Measurements from ENCODE around the gene VAV1. TPM values are rescaled to one million over a fixed set of nuclear protein-coding genes. Genes with fewer than 3 reads are reported as not detected.
A peak's percentile ranks its signal among the peaks of the same experiment; 100 is the strongest.
"Not testable (repeated sequence)": the region's sequence is repeated elsewhere in the genome, so short reads cannot be mapped to it uniquely, and the experiment has no call there.

The VAV1 gene
- total and polyA plus RNA-seq, 9 of the 15 experiments (the other 6 are each of a cell fraction or from before 2014, with no cell fraction given) = 0.46 to 20.1 (median 11.1) TPM

GRCh38 chr19:6771648-6772027 is 870 bp upstream of the VAV1 start:
- H3K4me3 ChIP-seq = not testable (repeated sequence)

GRCh38 chr19:6772866-6773322 is 386 bp downstream of the VAV1 start:
- POLR2A ChIA-PET = interaction anchor here (0.6 to 0.8 kb wide), 3 partner anchors 169 to 619 kb away, joined by 3 read pairs; partner anchors contain the start of gene TNFSF9
- Histone ChIP-seq H3K27me3 (ENCODE audit: control insufficient read depth in 2 of 2, insufficient read depth in 2 of 2, low read length in 2 of 2) (no peaks in the 10 kb centered on the region), H3K9me3 (replicated peaks; ENCODE audit: control insufficient read depth, insufficient read depth, low read depth, low read length) (no peaks in the 10 kb centered on the region), H3K27ac (ENCODE audit: extremely low read depth, low read depth, low read length) (peak overlapping the region; percentile 58), H4K20me1 (replicated peaks; ENCODE audit: control insufficient read depth, insufficient read depth, low read length) (no peaks in the 10 kb centered on the region), H3K4me2 (ENCODE audit: insufficient read depth, low read length) (peak overlapping the region; percentile 90), H3K9ac (ENCODE audit: insufficient read depth in 1 of 2, low read depth in 2 of 2, low read length in 2 of 2) (peak overlapping the region; percentile 54 to 94), H3K9me1 (ENCODE audit: control insufficient read depth, insufficient read depth, low read length) (no peaks in the 10 kb centered on the region), H3K4me1 (replicated peaks in 1 of 2; ENCODE audit: control insufficient read depth in 2 of 2, insufficient read depth in 2 of 2, low read length in 2 of 2) (peaks cover 0 to 29% of the 10 kb centered on the region in 2 experiments; a peak in 3 of 5 replicates), H3K36me3 (ENCODE audit: control insufficient read depth, insufficient read depth, low read length) (no peaks in the 10 kb centered on the region), H3K79me2 (ENCODE audit: control insufficient read depth, insufficient read depth, low read length) (peaks cover 14% of the 10 kb centered on the region; the same call in 2 of the 3 replicates), H2AFZ (ENCODE audit: low read depth, low read length) (peak overlapping the region; percentile 90), H3K4me3 (peak overlapping the region; percentile 62)
- WGBS (ENCODE audit: insufficient coverage, low coverage, missing lambda C conversion rate) = 16% methylated on average over 14 of the region's 14 CpGs
- FAIRE-seq = no peak
- TSS peak; percentile 58 for BruUV-seq (replicated peaks)
- DNase-seq (ENCODE audit: extremely low read depth in 1 of 4, low spot score in 3 of 4) = no peak
- ATAC-seq = no peak; the same call in 1 of the 3 replicates
- intact Hi-C loops (cut with micrococcal nuclease) (loop anchor here (2.0 kb wide), 1 partner anchor 36 kb away; the partner anchor contains the start of gene GPR108), in situ Hi-C loops (cut with MboI) (no loop called here)
- CTCF ChIA-PET (ENCODE audit: low intra/inter-chr PET ratio) = no interaction called here
- TF ChIP-seq SNRNP70 (optimal IDR thresholded peaks at IDR 0.05; ENCODE audit: low read depth, low read length) (no peak), ZNF707 (CRISPR knock-in tag; conservative IDR thresholded peaks at IDR 0.05) (no peak), RBFOX2 (IDR thresholded peaks at IDR 0.05; ENCODE audit: low read depth, low read length) (peak; percentile 49), MTF1 (CRISPR knock-in tag; IDR thresholded peaks at IDR 0.05; ENCODE audit: borderline replicate concordance) (no peak), SNIP1 (IDR thresholded peaks at IDR 0.05; ENCODE audit: low read depth) (no peak), ZNF778 (CRISPR knock-in tag; IDR thresholded peaks at IDR 0.05) (no peak), ZNF3 (CRISPR knock-in tag; IDR thresholded peaks at IDR 0.05) (no peak), SAP30 (IDR thresholded peaks at IDR 0.05; ENCODE audit: borderline replicate concordance, insufficient read depth, low read depth, low read length, poor library complexity, severe bottlenecking) (peak; percentile 67), CBX3 (IDR thresholded peaks at IDR 0.05; ENCODE audit: borderline replicate concordance in 1 of 2, low read length in 2 of 2) (no peak)
- TF ChIP-seq, protein P1, sequence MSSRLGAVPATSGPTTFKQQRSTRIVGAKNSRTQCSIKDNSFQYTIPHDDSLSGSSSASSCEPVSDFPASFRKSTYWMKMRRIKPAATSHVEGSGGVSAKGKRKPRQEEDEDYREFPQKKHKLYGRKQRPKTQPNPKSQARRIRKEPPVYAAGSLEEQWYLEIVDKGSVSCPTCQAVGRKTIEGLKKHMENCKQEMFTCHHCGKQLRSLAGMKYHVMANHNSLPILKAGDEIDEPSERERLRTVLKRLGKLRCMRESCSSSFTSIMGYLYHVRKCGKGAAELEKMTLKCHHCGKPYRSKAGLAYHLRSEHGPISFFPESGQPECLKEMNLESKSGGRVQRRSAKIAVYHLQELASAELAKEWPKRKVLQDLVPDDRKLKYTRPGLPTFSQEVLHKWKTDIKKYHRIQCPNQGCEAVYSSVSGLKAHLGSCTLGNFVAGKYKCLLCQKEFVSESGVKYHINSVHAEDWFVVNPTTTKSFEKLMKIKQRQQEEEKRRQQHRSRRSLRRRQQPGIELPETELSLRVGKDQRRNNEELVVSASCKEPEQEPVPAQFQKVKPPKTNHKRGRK (tag; IDR thresholded peaks at IDR 0.05) = no peak

More at GRCh38 chr19:6771648-6772027, 870 bp upstream of the VAV1 start:
- in situ Hi-C loops (cut with MboI); H3K9ac ChIP-seq (ENCODE audit: insufficient read depth in 1 of 2, low read depth in 2 of 2, low read length in 2 of 2); FAIRE-seq; H2AFZ ChIP-seq (ENCODE audit: low read depth, low read length); H3K4me2 ChIP-seq (ENCODE audit: insufficient read depth, low read length); H3K27ac ChIP-seq (ENCODE audit: extremely low read depth, low read depth, low read length); H3K9me3 ChIP-seq (replicated peaks; ENCODE audit: control insufficient read depth, insufficient read depth, low read depth, low read length); DNase-seq (ENCODE audit: extremely low read depth in 1 of 4, low spot score in 3 of 4); H3K27me3 ChIP-seq (ENCODE audit: control insufficient read depth in 2 of 2, insufficient read depth in 2 of 2, low read length in 2 of 2); CTCF ChIA-PET (ENCODE audit: low intra/inter-chr PET ratio); H3K9me1 ChIP-seq (ENCODE audit: control insufficient read depth, insufficient read depth, low read length); H3K36me3 ChIP-seq (ENCODE audit: control insufficient read depth, insufficient read depth, low read length); POLR2A ChIA-PET; BruUV-seq (replicated peaks); ATAC-seq; H4K20me1 ChIP-seq (replicated peaks; ENCODE audit: control insufficient read depth, insufficient read depth, low read length): not testable (repeated sequence)
- intact Hi-C loops (cut with micrococcal nuclease) = loop anchor here (2.0 kb wide), 1 partner anchor 35 kb away; the partner anchor contains the start of gene GPR108
- Histone ChIP-seq H3K79me2 (ENCODE audit: control insufficient read depth, insufficient read depth, low read length) (peaks cover 16% of the 10 kb centered on the region), H3K4me1 (replicated peaks in 1 of 2; ENCODE audit: control insufficient read depth in 2 of 2, insufficient read depth in 2 of 2, low read length in 2 of 2) (peaks cover 0 to 35% of the 10 kb centered on the region in 2 experiments; a peak in 3 of 5 replicates)
- WGBS (ENCODE audit: insufficient coverage, low coverage, missing lambda C conversion rate) = 80% methylated on average over 1 of the region's 7 CpGs
- TF ChIP-seq, protein P1 (tag; IDR thresholded peaks at IDR 0.05) = peak; percentile 91

Data from K562 (cell line).